Activated naive CD8-positive, alpha-beta T cell treated with anti-CD3 and anti-CD28 coated beads, Interleukin-2, amount 50 U/mL, for 24 hours (primary cell): Measurements from ENCODE around the gene CHI3L1.

Experiments used
- ATAC-seq: fragments of 150-1000 bp; cut with Tn5 transposase; one replicate; pipeline ENCODE4 v1.10.0; 2021
- DNase-seq: peaks from one replicate; pipeline ENCODE4 v3.0.0; 2021
- H3K27ac Mint-ChIP-seq: one replicate; pipeline ENCODE4 v1.8.0; 2021; ENCODE audit warnings: mild to moderate bottlenecking, mixed read lengths
- H3K27me3 Mint-ChIP-seq: one replicate; pipeline ENCODE4 v1.8.0; 2021; ENCODE audit warnings: mixed read lengths
- H3K36me3 Mint-ChIP-seq: one replicate; pipeline ENCODE4 v1.8.0; 2021; ENCODE audit warnings: low read depth, mixed read lengths
- H3K4me1 Mint-ChIP-seq: one replicate; pipeline ENCODE4 v1.8.0; 2021; ENCODE audit warnings: mixed read lengths
- H3K4me3 Mint-ChIP-seq: one replicate; pipeline ENCODE4 v1.8.0; 2021; ENCODE audit warnings: mild to moderate bottlenecking, moderate library complexity, mixed read lengths
- H3K9me3 Mint-ChIP-seq: one replicate; pipeline ENCODE4 v1.8.0; 2021; ENCODE audit warnings: mixed read lengths

Gene CHI3L1

GRCh38 chr1:203148127-203148526 lies 38.4 kb downstream of the CHI3L1 start:
- Mint-ChIP-seq H3K9me3 (no peaks in the 10 kb centered on the region), H3K4me3 (no peak overlapping the region), H3K27me3 (peaks cover 2% of the 10 kb centered on the region), H3K4me1 (no peaks in the 10 kb centered on the region), H3K27ac (no peak overlapping the region), H3K36me3 (no peaks in the 10 kb centered on the region)
- no peak for ATAC-seq
- no peak for DNase-seq

DNA sequence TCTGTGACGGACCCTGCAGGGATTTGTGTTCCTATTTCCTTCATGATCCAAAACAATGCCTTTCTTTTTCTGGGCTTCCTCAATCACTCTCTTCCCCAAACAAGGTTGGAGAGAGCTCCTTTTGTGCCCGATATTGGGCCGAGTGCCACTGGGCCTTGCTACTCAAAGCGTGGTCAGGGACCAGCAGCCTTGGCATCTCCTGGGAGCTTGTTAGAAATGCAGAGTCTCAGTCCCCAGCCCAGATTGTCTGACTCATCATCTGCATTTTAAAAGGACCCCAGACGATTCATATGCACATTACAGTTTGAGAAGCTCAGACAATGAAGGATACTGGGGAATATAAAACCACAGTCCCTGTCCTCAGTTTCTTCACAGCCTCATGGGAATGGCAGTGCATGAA lies 39.1 kb downstream of the CHI3L1 start:
- Mint-ChIP-seq H3K27me3 (peaks cover 2% of the 10 kb centered on the region), H3K4me1 (no peaks in the 10 kb centered on the region), H3K36me3 (no peaks in the 10 kb centered on the region), H3K4me3 (no peak overlapping the region), H3K9me3 (no peaks in the 10 kb centered on the region), H3K27ac (no peak overlapping the region)
- DNase-seq (no peak), ATAC-seq (no peak)

DNA sequence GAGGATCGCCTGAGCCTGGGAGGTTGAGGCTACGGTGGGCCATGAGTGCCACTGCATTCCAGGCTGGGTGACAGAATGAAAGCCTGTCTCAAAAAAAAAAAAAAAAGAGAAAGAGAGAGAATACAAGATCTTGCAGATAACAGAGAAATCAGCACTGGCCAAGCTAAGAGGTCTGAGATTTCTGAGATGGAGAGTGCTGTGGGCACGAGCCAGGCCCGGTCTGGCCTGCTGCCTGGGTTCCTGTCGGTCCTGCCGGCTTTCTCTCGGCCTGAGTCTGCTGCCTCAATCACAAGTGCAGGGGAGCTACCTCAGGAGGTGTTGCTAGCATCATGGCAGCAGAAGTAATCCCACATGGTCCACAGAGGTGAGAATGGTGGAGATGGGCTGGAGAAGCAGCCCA lies 40.0 kb downstream of the CHI3L1 start:
- H3K36me3 Mint-ChIP-seq, result no peaks in the 10 kb centered on the region
- H3K4me3 Mint-ChIP-seq, result no peak overlapping the region
- H3K27me3 Mint-ChIP-seq, result peaks cover 2% of the 10 kb centered on the region
- no peak for ATAC-seq
- H3K4me1 Mint-ChIP-seq, result no peaks in the 10 kb centered on the region
- H3K27ac Mint-ChIP-seq, result no peak overlapping the region
- DNase-seq, result no peak
- H3K9me3 Mint-ChIP-seq, result no peaks in the 10 kb centered on the region

DNA sequence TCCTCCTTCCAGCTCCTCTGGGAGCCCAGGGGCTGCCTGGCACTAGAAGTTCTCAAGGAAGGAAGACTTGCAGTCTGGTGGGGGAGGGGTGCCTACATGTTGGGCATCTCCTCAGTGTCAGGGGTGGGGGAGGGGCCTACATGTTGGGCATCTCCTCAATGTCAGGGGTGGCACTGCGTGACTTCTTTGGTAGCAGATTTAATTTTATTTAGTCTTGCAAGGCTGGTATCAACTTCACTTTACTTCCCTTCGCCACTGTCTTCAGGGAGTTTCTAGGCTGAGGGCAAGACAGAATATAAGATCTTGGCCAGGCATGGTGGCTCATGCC lies 40.5 kb downstream of the CHI3L1 start:
- no peak overlapping the region for H3K4me3 Mint-ChIP-seq
- no peak for DNase-seq
- no peaks in the 10 kb centered on the region for H3K36me3 Mint-ChIP-seq
- H3K4me1 Mint-ChIP-seq, result no peaks in the 10 kb centered on the region
- no peaks in the 10 kb centered on the region for H3K9me3 Mint-ChIP-seq
- H3K27me3 Mint-ChIP-seq, result peaks cover 2% of the 10 kb centered on the region
- no peak overlapping the region for H3K27ac Mint-ChIP-seq
- no peak for ATAC-seq

- Mint-ChIP-seq H3K27ac (no peak overlapping the region), H3K27me3 (peaks cover 2% of the 10 kb centered on the region), H3K4me3 (no peak overlapping the region), H3K36me3 (no peaks in the 10 kb centered on the region), H3K9me3 (no peaks in the 10 kb centered on the region), H3K4me1 (no peaks in the 10 kb centered on the region)
- DNase-seq (no peak), ATAC-seq (no peak)
Observed at GRCh38 chr1:203145321-203146041, 41.0 kb downstream of the CHI3L1 start.

- no peak overlapping the region for H3K27ac Mint-ChIP-seq
- H3K36me3 Mint-ChIP-seq, result no peaks in the 10 kb centered on the region
- no peaks in the 10 kb centered on the region for H3K4me1 Mint-ChIP-seq
- no peak for DNase-seq
- peaks cover 2% of the 10 kb centered on the region for H3K27me3 Mint-ChIP-seq
- ATAC-seq, result no peak
- no peaks in the 10 kb centered on the region for H3K9me3 Mint-ChIP-seq
- H3K4me3 Mint-ChIP-seq, result no peak overlapping the region
Observed at GRCh38 chr1:203144661-203145060, 41.8 kb downstream of the CHI3L1 start.

GRCh38 chr1:203143641-203144040 lies 42.9 kb downstream of the CHI3L1 start:
- Mint-ChIP-seq H3K4me3 (no peak overlapping the region), H3K36me3 (no peaks in the 10 kb centered on the region), H3K27me3 (peaks cover 2% of the 10 kb centered on the region), H3K9me3 (no peaks in the 10 kb centered on the region), H3K4me1 (no peaks in the 10 kb centered on the region), H3K27ac (no peak overlapping the region)
- ATAC-seq (no peak), DNase-seq (no peak)

- H3K4me1 Mint-ChIP-seq, result no peaks in the 10 kb centered on the region
- H3K4me3 Mint-ChIP-seq, result no peak overlapping the region
- no peaks in the 10 kb centered on the region for H3K9me3 Mint-ChIP-seq
- DNase-seq (no peak), ATAC-seq (no peak)
- H3K27ac Mint-ChIP-seq, result no peak overlapping the region
- peaks cover 2% of the 10 kb centered on the region for H3K27me3 Mint-ChIP-seq
- H3K36me3 Mint-ChIP-seq, result no peaks in the 10 kb centered on the region
Observed at GRCh38 chr1:203142684-203143408, 43.7 kb downstream of the CHI3L1 start.

GRCh38 chr1:203142124-203142523 lies 44.4 kb downstream of the CHI3L1 start:
- Mint-ChIP-seq H3K4me3 (no peak overlapping the region), H3K36me3 (no peaks in the 10 kb centered on the region)

GRCh38 chr1:203140743-203141520 lies 45.6 kb downstream of the CHI3L1 start:
- H3K9me3 Mint-ChIP-seq, result no peaks in the 10 kb centered on the region
- DNase-seq, result no peak
- no peak overlapping the region for H3K4me3 Mint-ChIP-seq
- peaks cover 8% of the 10 kb centered on the region for H3K27me3 Mint-ChIP-seq
- no peak overlapping the region for H3K27ac Mint-ChIP-seq
- H3K4me1 Mint-ChIP-seq, result peaks cover 2% of the 10 kb centered on the region
- no peak for ATAC-seq
- no peaks in the 10 kb centered on the region for H3K36me3 Mint-ChIP-seq

More at GRCh38 chr1:203142124-203142523, 44.4 kb downstream of the CHI3L1 start:
- peaks cover 2% of the 10 kb centered on the region for H3K27me3 Mint-ChIP-seq
- no peak for DNase-seq
- H3K9me3 Mint-ChIP-seq, result no peaks in the 10 kb centered on the region
- no peak for ATAC-seq
- no peak overlapping the region for H3K27ac Mint-ChIP-seq
- no peaks in the 10 kb centered on the region for H3K4me1 Mint-ChIP-seq

DNA sequence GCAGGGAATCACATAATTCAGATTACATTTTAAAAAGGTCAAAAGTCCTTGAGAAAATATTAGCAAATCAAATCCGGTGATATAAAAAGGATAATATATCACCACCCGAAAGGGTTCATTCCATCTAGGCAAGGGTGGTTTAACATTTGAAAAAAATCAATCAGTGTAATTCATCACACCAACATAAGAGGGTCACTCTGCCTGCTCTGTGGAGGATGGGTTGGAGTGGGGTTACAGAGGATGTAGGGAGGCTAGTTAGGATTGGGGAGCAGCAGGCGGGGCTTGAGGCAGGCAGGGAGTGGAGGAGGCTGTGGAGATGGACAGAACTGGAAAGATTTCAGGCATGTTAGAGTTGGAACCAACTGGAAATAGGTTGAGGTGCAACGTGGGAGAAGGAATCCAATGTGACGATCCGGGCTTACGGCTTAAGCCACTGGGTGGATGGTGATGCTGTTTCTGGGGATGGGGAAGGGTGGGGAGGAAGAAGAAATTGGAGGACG lies 46.5 kb downstream of the CHI3L1 start:
- no peak for DNase-seq
- Mint-ChIP-seq H3K9me3 (no peaks in the 10 kb centered on the region), H3K4me3 (no peak overlapping the region), H3K36me3 (no peaks in the 10 kb centered on the region), H3K27ac (no peak overlapping the region), H3K4me1 (peaks cover 4% of the 10 kb centered on the region), H3K27me3 (peaks cover 8% of the 10 kb centered on the region)
- ATAC-seq, result no peak

- Mint-ChIP-seq H3K27ac (no peak overlapping the region), H3K4me1 (peaks cover 4% of the 10 kb centered on the region)
Observed at GRCh38 chr1:203138066-203138465, 48.4 kb downstream of the CHI3L1 start.

DNA sequence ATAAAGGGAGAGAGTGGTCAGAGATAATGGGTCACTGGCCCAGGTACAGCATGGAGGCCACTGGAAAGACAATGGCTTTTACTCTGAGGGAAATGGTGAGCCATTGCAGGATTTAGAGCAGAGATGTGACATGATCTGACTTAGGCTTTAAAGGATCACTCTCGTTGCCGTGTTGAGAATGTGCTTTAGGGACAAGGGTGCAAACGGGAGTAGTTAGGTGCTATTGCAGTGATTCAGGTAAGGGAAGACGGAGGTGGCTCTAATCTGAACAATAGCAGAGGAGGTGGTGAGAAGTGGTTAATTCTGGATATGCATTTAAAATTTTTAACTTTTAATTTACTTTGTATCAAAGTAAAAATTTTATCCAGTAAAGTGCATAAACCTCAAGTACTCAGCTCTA lies 49.2 kb downstream of the CHI3L1 start:
- H3K4me3 Mint-ChIP-seq, result no peak overlapping the region
- H3K27ac Mint-ChIP-seq, result no peak overlapping the region
- H3K4me1 Mint-ChIP-seq, result peaks cover 4% of the 10 kb centered on the region
- no peaks in the 10 kb centered on the region for H3K36me3 Mint-ChIP-seq
- peaks cover 6% of the 10 kb centered on the region for H3K27me3 Mint-ChIP-seq
- no peaks in the 10 kb centered on the region for H3K9me3 Mint-ChIP-seq
- ATAC-seq (no peak), DNase-seq (no peak)

More at GRCh38 chr1:203138066-203138465, 48.4 kb downstream of the CHI3L1 start:
- no peak overlapping the region for H3K4me3 Mint-ChIP-seq
- H3K36me3 Mint-ChIP-seq, result no peaks in the 10 kb centered on the region
- DNase-seq (no peak), ATAC-seq (no peak)
- peaks cover 6% of the 10 kb centered on the region for H3K27me3 Mint-ChIP-seq
- H3K9me3 Mint-ChIP-seq, result no peaks in the 10 kb centered on the region

- H3K4me3 Mint-ChIP-seq, result no peak overlapping the region
Observed at GRCh38 chr1:203136409-203137042, 50.0 kb downstream of the CHI3L1 start.

More at GRCh38 chr1:203136409-203137042, 50.0 kb downstream of the CHI3L1 start:
- ATAC-seq (no peak), DNase-seq (no peak)
- Mint-ChIP-seq H3K27ac (no peak overlapping the region), H3K36me3 (no peaks in the 10 kb centered on the region), H3K27me3 (peaks cover 6% of the 10 kb centered on the region), H3K4me1 (peaks cover 4% of the 10 kb centered on the region), H3K9me3 (no peaks in the 10 kb centered on the region)
